SW480 (cell line): ENCODE measurements around the gene INHBB.

Experiments
- DNase-seq: peaks from one replicate; pipeline ENCODE4 v3.0.0-alpha.2; 2016; ENCODE audit warnings: low spot score

The INHBB gene

GRCh38 chr2:120398051-120398995 lies 52.4 kb downstream of the INHBB start:
- no peak for DNase-seq

GRCh38 chr2:120398996-120399888 lies 53.3 kb downstream of the INHBB start:
- peak; percentile 97 for DNase-seq

GRCh38 chr2:120399889-120400240 lies 53.9 kb downstream of the INHBB start:
- DNase-seq, result no peak

- DNase-seq, result no peak
Measured at GRCh38 chr2:120400551-120400950, 54.6 kb downstream of the INHBB start.
